ENCODE measurements around the gene PGM5. TPM values are rescaled to one million over a fixed set of nuclear protein-coding genes. Genes with fewer than 3 reads are reported as not detected.

The PGM5 gene
- total and polyA plus RNA-seq, 2 experiments from 2014 or later: not detected

- ATAC-seq (no peak), DNase-seq (ENCODE audit: low spot score) (no peak)
- H3K27me3 ChIP-seq (ENCODE audit: insufficient read depth): peaks cover 100% of the 10 kb centered on the region
- no peaks in the 10 kb centered on the region for H3F3A ChIP-seq (replicated peaks; ENCODE audit: low read depth)
- Mint-ChIP-seq H3K27me3 (ENCODE audit: insufficient read depth, low read depth, poor library complexity) (peaks cover 80% of the 10 kb centered on the region), H3K27ac (no peak overlapping the region), H3K9me3 (no peaks in the 10 kb centered on the region), H3K4me3 (no peak overlapping the region), H3K4me1 (peaks cover 7% of the 10 kb centered on the region), H3K36me3 (ENCODE audit: low read depth) (no peaks in the 10 kb centered on the region)
- H3K9me2 ChIP-seq (ENCODE audit: insufficient read depth): no peaks in the 10 kb centered on the region
- H3K4me3 ChIP-seq: no peak overlapping the region
- no peaks in the 10 kb centered on the region for H3K79me2 ChIP-seq (replicated peaks; ENCODE audit: insufficient read depth)
- no peaks in the 10 kb centered on the region; the same call in 1 of the 2 replicates for H3K4me1 ChIP-seq (ENCODE audit: insufficient read depth)
- no peak overlapping the region for H3K4me2 ChIP-seq
- H4K20me1 ChIP-seq (replicated peaks; ENCODE audit: insufficient read depth): peaks cover 13% of the 10 kb centered on the region
- TF ChIP-seq CTCF (conservative IDR thresholded peaks at IDR 0.05; ENCODE audit: low read depth in 2 of 2): no peak; a peak in 1 of 4 replicates
- TF ChIP-seq ZNF462 (CRISPR knock-in tag; IDR thresholded peaks at IDR 0.05): no peak
- TF ChIP-seq STAT1 (IDR thresholded peaks at IDR 0.05; ENCODE audit: unreplicated experiment): no peak
- TF ChIP-seq CREB1 (CRISPR knock-in tag; IDR thresholded peaks at IDR 0.05; ENCODE audit: low read depth): no peak
- TF ChIP-seq JUNB (IDR thresholded peaks at IDR 0.05; ENCODE audit: unreplicated experiment): no peak
- TF ChIP-seq EZH2phosphoT487 (IDR thresholded peaks at IDR 0.05; ENCODE audit: unreplicated experiment): no peak
- no peak for TF ChIP-seq EZH2 (IDR thresholded peaks at IDR 0.05; ENCODE audit: low read depth, unreplicated experiment)
- no peak for TF ChIP-seq POLR2AphosphoS5 (IDR thresholded peaks at IDR 0.05; ENCODE audit: low read depth)
- TF ChIP-seq ETS1 (IDR thresholded peaks at IDR 0.05): no peak
- no peak for TF ChIP-seq ZNF331 (CRISPR knock-in tag; IDR thresholded peaks at IDR 0.05; ENCODE audit: low read depth)
- no peak for TF ChIP-seq NANOG (IDR thresholded peaks at IDR 0.05; ENCODE audit: borderline replicate concordance)
- TF ChIP-seq REST (IDR thresholded peaks at IDR 0.05; ENCODE audit: unreplicated experiment): no peak
- TF ChIP-seq ZNF114 (CRISPR knock-in tag; IDR thresholded peaks at IDR 0.05): no peak
- H2AFZ ChIP-seq: no peak overlapping the region
- H3K36me3 ChIP-seq (ENCODE audit: insufficient read depth): no peaks in the 10 kb centered on the region
- no peak overlapping the region for H3K27ac ChIP-seq (ENCODE audit: low read depth)
Measured at GRCh38 chr9:68507806-68508145, 151.4 kb downstream of the PGM5 start.

Measured in GM23338 (cell line).